Caco-2 (cell line): ENCODE results near the gene PSTK. TPM values are rescaled to one million over a fixed set of nuclear protein-coding genes. Genes with fewer than 3 reads are reported as not detected.

Source experiments
- BruUV-seq: library from RNA; stranded (reverse); fragments of 400-500 nt; replicated peaks from 2 replicates; lab custom pipeline; 2021; lab: Mats Ljungman, UMichigan
- CTCF ChIA-PET: fragments of 300-600 bp; sonication (Branson Sonifier 250); formaldehyde crosslinking; loops from one replicate; lab custom pipeline; 2022; ENCODE audit warnings: antibody characterized with exemption; lab: Charles Lee
- POLR2A ChIA-PET: fragments of 300-600 bp; sonication (Branson Sonifier 250); formaldehyde crosslinking; loops from one replicate; lab custom pipeline; 2022; ENCODE audit warnings: antibody characterized with exemption; lab: Charles Lee
- DNase-seq, 2 experiments: peaks; one replicate each; pipeline versions ENCODE4 v3.0.0 to v3.0.0-alpha.2; 2020 to 2022
- H3K27me3 ChIP-seq: replicated peaks from 2 replicates; pipeline ENCODE4 v1.6.0; 2011; ENCODE audit warnings: low read length; ENCODE audit not compliant: control insufficient read depth, insufficient read depth
- H3K36me3 ChIP-seq: 2 replicates; pipeline ENCODE4 v1.5.1; 2011; ENCODE audit warnings: low read length; ENCODE audit not compliant: control insufficient read depth, insufficient read depth
- H3K4me1 ChIP-seq: fragments of 250-450 bp; sonication (Bioruptor Pico); 2 replicates; pipeline ENCODE4 v1.5.1; 2020; ENCODE audit warnings: mild to moderate bottlenecking
- H3K4me3 ChIP-seq: 2 replicates; pipeline ENCODE4 v1.5.1; 2011; ENCODE audit warnings: low read depth, mild to moderate bottlenecking, control low read depth, low read length
- H3K9me3 ChIP-seq: fragments of 250-450 bp; sonication (Bioruptor Pico); 2 replicates; pipeline ENCODE4 v1.5.1; 2020; ENCODE audit warnings: mild to moderate bottlenecking, moderate library complexity
- H3K27ac Mint-ChIP-seq: one replicate; pipeline ENCODE4 v1.8.0; 2022; ENCODE audit warnings: mixed read lengths; ENCODE audit not compliant: unreplicated experiment
- H3K27me3 Mint-ChIP-seq: one replicate; pipeline ENCODE4 v1.8.0; 2022; ENCODE audit warnings: mixed read lengths; ENCODE audit not compliant: insufficient read depth, unreplicated experiment
- H3K36me3 Mint-ChIP-seq: one replicate; pipeline ENCODE4 v1.8.0; 2022; ENCODE audit warnings: mild to moderate bottlenecking, mixed read lengths; ENCODE audit not compliant: insufficient read depth, unreplicated experiment
- H3K4me1 Mint-ChIP-seq: one replicate; pipeline ENCODE4 v1.8.0; 2022; ENCODE audit warnings: low read depth, mixed read lengths; ENCODE audit not compliant: unreplicated experiment
- H3K4me3 Mint-ChIP-seq: one replicate; pipeline ENCODE4 v1.8.0; 2022; ENCODE audit warnings: mild to moderate bottlenecking, moderate library complexity, mixed read lengths; ENCODE audit not compliant: unreplicated experiment
- H3K9me3 Mint-ChIP-seq: one replicate; pipeline ENCODE4 v1.8.0; 2022; ENCODE audit warnings: mixed read lengths; ENCODE audit not compliant: unreplicated experiment
- CTCF ChIP-seq, 2 experiments: fragments of 200-600 bp in 1 of 2; IDR thresholded peaks; 1 replicate in 1 of 2; 2 replicates in 1 of 2; pipeline versions ENCODE4 v1.5.1 to v1.8.0; 2011 to 2022; ENCODE audit warnings: antibody characterized with exemption in 1 of 2, control low read depth in 1 of 2, inconsistent platforms in 1 of 2, low read depth in 1 of 2, low read length in 1 of 2, mild to moderate bottlenecking in 1 of 2, moderate library complexity in 1 of 2; ENCODE audit not compliant: insufficient read depth in 1 of 2, severe bottlenecking in 1 of 2, unreplicated experiment in 1 of 2
- intact Hi-C: fragments of 100-400 bp; cut with micrococcal nuclease; formaldehyde crosslinking; loops from one replicate; pipeline ENCODE4 v1.10.0; 2022; ENCODE audit not compliant: unreplicated experiment
- total RNA-seq: library from RNA; stranded (reverse); gene quantifications from 2 replicates; pipeline ENCODE4 v1.2.3, GENCODE V29; 2022

Gene PSTK
- total RNA-seq, 1 experiment from 2014 or later: 8.2 TPM

- ChIA-PET POLR2A (no interaction called here), CTCF (no interaction called here)
- Histone ChIP-seq H3K36me3 (no peaks in the 10 kb centered on the region), H3K4me3 (no peak overlapping the region), H3K4me1 (no peaks in the 10 kb centered on the region), H3K27me3 (no peaks in the 10 kb centered on the region), H3K9me3 (no peaks in the 10 kb centered on the region)
- Mint-ChIP-seq H3K9me3 (no peaks in the 10 kb centered on the region), H3K27ac (no peak overlapping the region), H3K4me3 (no peak overlapping the region), H3K36me3 (peaks cover 6% of the 10 kb centered on the region), H3K4me1 (no peaks in the 10 kb centered on the region), H3K27me3 (no peaks in the 10 kb centered on the region)
- BruUV-seq: no TSS peak
- intact Hi-C loops: no loop called here
- no peak for TF ChIP-seq CTCF (IDR thresholded peaks at IDR 0.05; ENCODE audit: insufficient read depth in 1 of 2, low read depth in 1 of 2, low read length in 1 of 2, severe bottlenecking in 1 of 2, unreplicated experiment in 1 of 2)
- no peak for DNase-seq
Observed at GRCh38 chr10:123035467-123036086, 55.4 kb downstream of the PSTK start.

- TF ChIP-seq CTCF (IDR thresholded peaks at IDR 0.05; ENCODE audit: insufficient read depth in 1 of 2, low read depth in 1 of 2, low read length in 1 of 2, severe bottlenecking in 1 of 2, unreplicated experiment in 1 of 2): no peak
- Mint-ChIP-seq H3K36me3 (peaks cover 6% of the 10 kb centered on the region), H3K27me3 (no peaks in the 10 kb centered on the region), H3K9me3 (no peaks in the 10 kb centered on the region), H3K4me3 (no peak overlapping the region), H3K4me1 (no peaks in the 10 kb centered on the region), H3K27ac (no peak overlapping the region)
- ChIA-PET POLR2A (no interaction called here), CTCF (no interaction called here)
- Histone ChIP-seq H3K9me3 (no peaks in the 10 kb centered on the region), H3K27me3 (no peaks in the 10 kb centered on the region), H3K4me3 (no peak overlapping the region), H3K4me1 (no peaks in the 10 kb centered on the region), H3K36me3 (no peaks in the 10 kb centered on the region)
- no peak for DNase-seq
- intact Hi-C loops: no loop called here
- no TSS peak for BruUV-seq
Observed at GRCh38 chr10:123038782-123039631, 58.8 kb downstream of the PSTK start.

GRCh38 chr10:123039632-123039930 lies 59.4 kb downstream of the PSTK start:
- Histone ChIP-seq H3K9me3 (no peaks in the 10 kb centered on the region), H3K4me1 (no peaks in the 10 kb centered on the region), H3K4me3 (no peak overlapping the region), H3K36me3 (no peaks in the 10 kb centered on the region), H3K27me3 (no peaks in the 10 kb centered on the region)
- no peak overlapping the region for H3K4me3 Mint-ChIP-seq
- no peaks in the 10 kb centered on the region for H3K9me3 Mint-ChIP-seq
- TF ChIP-seq CTCF (IDR thresholded peaks at IDR 0.05; ENCODE audit: insufficient read depth in 1 of 2, low read depth in 1 of 2, low read length in 1 of 2, severe bottlenecking in 1 of 2, unreplicated experiment in 1 of 2): no peak
- no peak overlapping the region for H3K27ac Mint-ChIP-seq
- intact Hi-C loops: no loop called here
- no TSS peak for BruUV-seq
- no peaks in the 10 kb centered on the region for H3K27me3 Mint-ChIP-seq
- no peak for DNase-seq
- CTCF ChIA-PET: no interaction called here
- H3K4me1 Mint-ChIP-seq: no peaks in the 10 kb centered on the region
- POLR2A ChIA-PET: no interaction called here
- H3K36me3 Mint-ChIP-seq: peaks cover 6% of the 10 kb centered on the region

Other genes with a start within 250 kb of the PSTK start
- 2.1 and 2.2 TPM in 2 replicates for gene CUZD1, start 134.5 kb upstream of the PSTK start, total RNA-seq
- gene FAM24B, start 100.8 kb upstream of the PSTK start, total RNA-seq: 17.7 and 19.0 TPM in 2 replicates
- not detected in 2 replicates for gene FAM24A, start 69.8 kb upstream of the PSTK start, total RNA-seq
- gene C10orf88, start 26.2 kb upstream of the PSTK start, total RNA-seq: 8.7 and 11.7 TPM in 2 replicates
- 10.4 and 11.6 TPM in 2 replicates for gene IKZF5, start 28.4 kb downstream of the PSTK start, total RNA-seq
- gene ACADSB, start 28.6 kb downstream of the PSTK start, total RNA-seq: 23.5 and 25.3 TPM in 2 replicates
- gene HMX3, start 155.6 kb downstream of the PSTK start, total RNA-seq: not detected in 2 replicates
- 1.4 and 1.7 TPM in 2 replicates for gene HMX2, start 167.7 kb downstream of the PSTK start, total RNA-seq
- 129 and 141 TPM in 2 replicates for gene BUB3, start 174.0 kb downstream of the PSTK start, total RNA-seq